ENCODE results near the gene PIGW. TPM values are rescaled to one million over a fixed set of nuclear protein-coding genes. Genes with fewer than 3 reads are reported as not detected.
A peak's percentile ranks its signal among the peaks of the same experiment; 100 is the strongest.

Gene PIGW
- total and polyA plus RNA-seq, 9 of the 15 experiments (the other 6 are each of a cell fraction or from before 2014, with no cell fraction given), result 9.5 to 33.9 (median 21.2) TPM

DNA sequence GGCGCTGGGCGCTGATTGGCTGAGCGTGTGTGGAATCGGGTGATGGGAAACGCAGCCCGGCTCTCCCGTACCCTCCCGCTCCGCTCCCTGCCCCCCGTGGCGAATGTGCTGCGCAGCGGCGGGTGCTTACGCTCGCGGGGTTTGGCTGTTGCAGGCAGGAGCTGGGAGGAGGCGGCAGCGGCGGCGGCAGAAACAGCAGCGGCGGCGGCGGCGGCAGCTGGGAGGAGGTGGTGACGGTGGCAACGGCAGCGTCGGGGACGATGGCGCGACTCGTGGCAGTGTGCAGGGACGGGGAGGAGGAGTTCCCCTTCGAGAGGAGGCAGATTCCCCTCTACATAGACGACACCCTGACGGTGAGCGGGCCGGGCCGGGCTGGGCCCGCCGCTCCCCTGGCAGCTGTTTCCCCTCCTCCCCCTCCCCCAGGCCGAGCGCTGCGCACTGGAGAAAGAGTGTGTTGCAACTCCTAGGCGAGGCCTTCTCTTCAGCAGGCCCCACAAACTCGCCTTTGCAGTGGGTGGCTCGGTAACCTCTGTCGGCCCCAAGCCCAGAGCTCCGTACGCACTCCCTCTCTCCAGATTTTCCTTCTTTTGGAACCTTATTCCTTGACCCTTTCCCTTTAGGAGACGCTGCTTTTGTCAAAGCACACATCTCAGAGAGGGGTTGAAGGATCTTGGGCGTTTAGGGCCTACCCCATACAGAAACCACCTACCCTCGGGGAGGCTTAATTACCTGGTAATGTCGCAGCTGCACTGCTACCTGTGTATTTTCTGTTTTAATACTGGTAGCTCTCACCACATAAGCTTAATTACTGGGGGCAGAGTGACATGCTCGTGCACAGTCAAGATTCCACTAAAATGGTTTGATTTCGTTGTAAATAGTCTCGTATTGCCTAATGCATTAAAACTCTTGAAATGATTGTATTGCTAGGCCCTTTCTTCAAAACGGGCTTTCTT lies 11.0 kb downstream of the PIGW start (continued):
- no peak for TF ChIP-seq FOXJ3 (CRISPR knock-in tag; IDR thresholded peaks at IDR 0.05)
- TF ChIP-seq HLTF (IDR thresholded peaks at IDR 0.05), result 0 out of 2 replicates have a peak, but pooled peaks have one; percentile 51
- TF ChIP-seq SRSF1 (IDR thresholded peaks at IDR 0.05; ENCODE audit: low read depth, low read length), result 0 out of 2 replicates have a peak, but pooled peaks have one; percentile 53
- TF ChIP-seq POLR2G (IDR thresholded peaks at IDR 0.05; ENCODE audit: low read depth, low read length), result peak; percentile 78
- TF ChIP-seq FOXM1 (IDR thresholded peaks at IDR 0.05; ENCODE audit: low read depth), result no peak
- no peak for TF ChIP-seq FOXM1 (CRISPR knock-in tag; IDR thresholded peaks at IDR 0.05; ENCODE audit: low read depth)
- TF ChIP-seq, protein P1, sequence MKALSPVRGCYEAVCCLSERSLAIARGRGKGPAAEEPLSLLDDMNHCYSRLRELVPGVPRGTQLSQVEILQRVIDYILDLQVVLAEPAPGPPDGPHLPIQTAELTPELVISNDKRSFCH (CRISPR knock-in tag; IDR thresholded peaks at IDR 0.05), result no peak
- TF ChIP-seq, protein P1 (tag; IDR thresholded peaks at IDR 0.05), result peak; percentile 72
- TF ChIP-seq HNRNPL (IDR thresholded peaks at IDR 0.05; ENCODE audit: low read depth, low read length), result peak; percentile 82
- TF ChIP-seq ETV5 (CRISPR knock-in tag; IDR thresholded peaks at IDR 0.05; ENCODE audit: low read depth), result 0 out of 2 replicates have a peak, but pooled peaks have one; percentile 21
- TF ChIP-seq SMAD4 (CRISPR knock-in tag; conservative IDR thresholded peaks at IDR 0.05), result peak; percentile 68; the same call in 1 of the 2 replicates
- peak; percentile 51; the same call in 1 of the 2 replicates for TF ChIP-seq JUN (IDR thresholded peaks at IDR 0.05; ENCODE audit: borderline replicate concordance, low read depth, low read length)
- 0 out of 2 replicates have a peak, but pooled peaks have one; percentile 30 for TF ChIP-seq JUN (CRISPR knock-in tag; IDR thresholded peaks at IDR 0.05; ENCODE audit: borderline replicate concordance)
- peak; percentile 66 for TF ChIP-seq HNRNPLL (IDR thresholded peaks at IDR 0.05; ENCODE audit: low read depth, low read length, poor library complexity, severe bottlenecking)
- peak; percentile 56; the same call in 1 of the 2 replicates for TF ChIP-seq CREB1 (IDR thresholded peaks at IDR 0.05)
- no peak; the same call in 1 of the 2 replicates for TF ChIP-seq CREB1 (CRISPR knock-in tag; IDR thresholded peaks at IDR 0.05)
- peak; percentile 92 for TF ChIP-seq EP400 (IDR thresholded peaks at IDR 0.05)
- TF ChIP-seq SOX6 (IDR thresholded peaks at IDR 0.05), result peak; percentile 83
- TF ChIP-seq, protein P2, sequence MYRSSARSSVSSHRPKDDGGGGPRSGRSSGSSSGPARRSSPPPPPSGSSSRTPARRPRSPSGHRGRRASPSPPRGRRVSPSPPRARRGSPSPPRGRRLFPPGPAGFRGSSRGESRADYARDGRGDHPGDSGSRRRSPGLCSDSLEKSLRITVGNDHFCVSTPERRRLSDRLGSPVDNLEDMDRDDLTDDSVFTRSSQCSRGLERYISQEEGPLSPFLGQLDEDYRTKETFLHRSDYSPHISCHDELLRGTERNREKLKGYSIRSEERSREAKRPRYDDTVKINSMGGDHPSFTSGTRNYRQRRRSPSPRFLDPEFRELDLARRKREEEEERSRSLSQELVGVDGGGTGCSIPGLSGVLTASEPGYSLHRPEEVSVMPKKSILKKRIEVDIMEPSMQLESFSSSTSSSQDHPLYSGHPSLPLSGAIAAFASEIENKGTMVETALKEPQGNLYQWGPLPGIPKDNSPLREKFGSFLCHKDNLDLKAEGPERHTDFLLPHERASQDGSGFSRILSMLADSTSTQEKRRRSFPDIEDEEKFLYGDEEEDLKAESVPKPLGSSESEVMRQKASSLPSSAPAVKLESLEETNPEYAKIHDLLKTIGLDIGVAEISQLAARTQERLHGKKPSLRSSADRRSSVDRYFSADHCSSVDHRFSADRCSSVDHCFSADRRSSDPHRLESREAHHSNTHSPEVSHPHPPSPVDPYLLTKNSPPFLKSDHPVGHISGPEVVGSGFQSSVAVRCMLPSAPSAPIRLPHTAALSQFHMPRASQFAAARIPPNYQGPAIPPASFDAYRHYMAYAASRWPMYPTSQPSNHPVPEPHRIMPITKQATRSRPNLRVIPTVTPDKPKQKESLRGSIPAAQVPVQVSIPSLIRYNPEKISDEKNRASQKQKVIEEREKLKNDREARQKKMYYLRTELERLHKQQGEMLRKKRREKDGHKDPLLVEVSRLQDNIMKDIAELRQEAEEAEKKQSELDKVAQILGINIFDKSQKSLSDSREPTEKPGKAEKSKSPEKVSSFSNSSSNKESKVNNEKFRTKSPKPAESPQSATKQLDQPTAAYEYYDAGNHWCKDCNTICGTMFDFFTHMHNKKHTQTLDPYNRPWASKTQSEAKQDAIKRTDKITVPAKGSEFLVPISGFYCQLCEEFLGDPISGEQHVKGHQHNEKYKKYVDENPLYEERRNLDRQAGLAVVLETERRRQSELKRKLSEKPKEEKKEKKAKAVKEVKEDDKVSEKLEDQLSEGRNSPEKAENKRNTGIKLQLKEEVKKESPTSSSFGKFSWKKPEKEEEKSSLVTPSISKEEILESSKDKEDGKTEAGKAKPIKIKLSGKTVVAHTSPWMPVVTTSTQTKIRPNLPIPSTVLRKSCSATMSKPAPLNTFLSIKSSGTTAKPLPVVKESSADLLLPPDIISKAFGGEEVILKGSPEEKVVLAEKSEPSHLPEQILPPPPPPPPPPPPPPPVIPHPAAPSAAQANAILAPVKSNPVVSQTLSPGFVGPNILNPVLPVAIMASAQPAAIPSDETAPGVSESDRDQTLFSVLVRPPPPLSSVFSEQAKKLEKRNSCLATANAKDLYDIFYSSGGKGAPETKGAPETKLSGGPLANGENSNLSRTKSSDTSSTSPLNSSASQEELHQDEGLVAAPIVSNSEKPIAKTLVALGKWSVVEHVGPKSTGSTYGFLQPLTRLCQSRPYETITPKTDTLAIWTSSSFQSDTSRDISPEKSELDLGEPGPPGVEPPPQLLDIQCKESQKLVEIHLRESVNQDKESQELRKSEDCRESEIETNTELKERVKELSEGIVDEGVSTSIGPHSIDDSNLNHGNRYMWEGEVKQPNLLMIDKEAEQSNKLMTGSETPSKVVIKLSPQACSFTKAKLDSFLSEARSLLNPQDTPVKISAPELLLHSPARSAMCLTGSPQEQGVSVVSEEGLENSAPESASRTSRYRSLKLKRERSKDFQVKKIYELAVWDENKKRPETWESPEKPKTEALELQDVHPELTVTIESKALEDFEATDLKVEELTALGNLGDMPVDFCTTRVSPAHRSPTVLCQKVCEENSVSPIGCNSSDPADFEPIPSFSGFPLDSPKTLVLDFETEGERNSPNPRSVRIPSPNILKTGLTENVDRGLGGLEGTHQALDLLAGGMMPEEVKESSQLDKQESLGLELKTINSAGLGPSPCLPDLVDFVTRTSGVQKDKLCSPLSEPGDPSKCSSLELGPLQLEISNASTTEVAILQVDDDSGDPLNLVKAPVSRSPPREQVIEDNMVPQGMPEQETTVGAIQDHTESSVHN (IDR thresholded peaks at IDR 0.05; ENCODE audit: borderline replicate concordance in 1 of 2, low read depth in 1 of 2), result 0 out of 4 replicates have a peak, but pooled peaks of 1 of the 2 experiments have one; percentile 53
